ENCODE measurements around the gene ATN1. TPM values are rescaled to one million over a fixed set of nuclear protein-coding genes. Genes with fewer than 3 reads are reported as not detected.

The ATN1 gene
- total RNA-seq, 1 donor from 2014 or later: 37.0 TPM

GRCh38 chr12:6943722-6944380, 16.1 kb downstream of the ATN1 start, which contains the start of the genes C12orf57 and RNU7-1:
TSS of gene C12orf57 (plus strand) at chr12:6944022. CDS start at chr12:6944122, 100 bp downstream.
TSS of gene RNU7-1 (plus strand) at chr12:6943816.
- intact Hi-C loops (cut with micrococcal nuclease): loop anchor here (1.0 to 2.0 kb wide), 9 partner anchors 9 to 169 kb away; partner anchors contain the start of genes C1R, EMG1, LPCAT3 and PHB2

GRCh38 chr12:6944381-6945186, 16.8 kb downstream of the ATN1 start:
- intact Hi-C loops (cut with micrococcal nuclease): loop anchor here (1.0 kb wide), 6 partner anchors 9 to 169 kb away; partner anchors contain the start of genes C1R, EMG1 and PHB2

GRCh38 chr12:6945613-6946012, 17.9 kb downstream of the ATN1 start:
- intact Hi-C loops (cut with micrococcal nuclease): no loop called here

GRCh38 chr12:6946033-6946919, 18.5 kb downstream of the ATN1 start:
- intact Hi-C loops (cut with micrococcal nuclease): no loop called here

- intact Hi-C loops (cut with micrococcal nuclease): no loop called here
These were observed 19.2 kb downstream of the ATN1 start for GRCh38 chr12:6946920-6947374.

DNA sequence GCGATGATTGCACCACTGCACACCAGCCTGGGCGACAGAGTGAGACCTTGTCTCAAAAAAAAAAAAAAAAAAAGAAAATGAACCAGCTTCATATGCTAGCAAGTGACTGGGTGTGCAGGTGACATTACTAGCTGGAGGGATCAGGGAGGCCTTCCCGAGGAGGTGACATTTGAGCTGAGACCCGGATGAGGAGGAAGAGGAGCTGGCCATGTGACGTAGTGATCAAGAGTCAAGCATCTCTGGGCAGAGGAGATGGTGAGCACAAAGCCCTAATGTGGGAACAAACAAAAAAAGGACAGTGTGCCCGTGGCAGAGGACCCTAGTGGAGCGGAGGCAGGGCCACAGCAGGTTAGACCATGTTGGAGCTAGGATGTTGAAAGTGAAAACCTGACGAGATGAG, 19.9 kb downstream of the ATN1 start:
- intact Hi-C loops (cut with micrococcal nuclease): no loop called here

- intact Hi-C loops (cut with micrococcal nuclease): no loop called here
These were observed 21.3 kb downstream of the ATN1 start for GRCh38 chr12:6948873-6949594.

GRCh38 chr12:6950401-6950801, 22.6 kb downstream of the ATN1 start:
- intact Hi-C loops (cut with micrococcal nuclease): no loop called here

DNA sequence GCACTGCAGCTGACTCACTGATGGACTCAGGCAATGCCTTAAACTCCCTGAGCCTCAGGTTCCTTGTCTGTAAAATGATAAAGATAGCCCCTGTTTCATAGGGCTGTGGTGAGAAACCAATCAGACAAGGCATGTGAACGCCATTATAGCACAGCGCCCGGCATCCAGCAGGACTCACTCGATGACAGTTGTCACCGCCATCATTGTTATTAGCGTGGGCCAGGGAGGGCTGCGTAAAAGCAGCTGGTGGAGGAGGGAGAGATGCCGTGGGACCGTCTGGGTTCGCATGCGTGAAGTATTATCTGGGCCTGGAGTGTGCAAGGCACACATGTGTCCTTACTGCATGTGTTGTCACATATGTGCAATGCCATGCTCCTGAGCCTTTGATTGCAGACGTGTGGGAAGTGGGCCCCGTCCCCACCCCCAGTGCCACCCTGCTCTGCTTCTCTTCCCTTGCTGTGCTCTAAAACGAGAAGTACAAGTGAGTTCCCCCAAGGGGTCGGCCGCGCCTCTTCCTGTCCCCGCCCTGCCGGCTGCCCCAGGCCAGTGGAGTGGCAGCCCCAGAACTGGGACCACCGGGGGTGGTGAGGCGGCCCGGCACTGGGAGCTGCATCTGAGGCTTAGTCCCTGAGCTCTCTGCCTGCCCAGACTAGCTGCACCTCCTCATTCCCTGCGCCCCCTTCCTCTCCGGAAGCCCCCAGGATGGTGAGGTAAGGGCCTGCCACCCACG, 23.2 kb downstream of the ATN1 start, which contains the start of gene PTPN6:
Gene PTPN6 (plus strand): TSS at position 546 of the 730 bp plus-strand sequence. CDS start 157 bp downstream, at position 703.
- intact Hi-C loops (cut with micrococcal nuclease): no loop called here

DNA sequence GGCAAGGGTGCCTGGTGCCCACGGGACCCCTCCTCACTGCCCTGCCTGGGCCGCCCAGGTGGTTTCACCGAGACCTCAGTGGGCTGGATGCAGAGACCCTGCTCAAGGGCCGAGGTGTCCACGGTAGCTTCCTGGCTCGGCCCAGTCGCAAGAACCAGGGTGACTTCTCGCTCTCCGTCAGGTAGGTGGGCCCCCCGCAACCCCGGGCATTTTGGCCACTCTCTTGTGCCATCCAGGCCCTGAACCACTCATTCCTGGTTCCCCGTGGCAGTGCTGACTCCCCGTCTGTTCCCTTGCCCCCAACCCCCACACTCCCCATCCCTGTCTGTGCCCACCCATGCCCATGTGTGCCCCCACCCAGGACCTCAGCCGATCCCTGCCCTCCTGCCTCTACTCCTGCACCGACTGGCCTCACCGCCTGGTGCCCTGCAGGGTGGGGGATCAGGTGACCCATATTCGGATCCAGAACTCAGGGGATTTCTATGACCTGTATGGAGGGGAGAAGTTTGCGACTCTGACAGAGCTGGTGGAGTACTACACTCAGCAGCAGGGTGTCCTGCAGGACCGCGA, 23.9 kb downstream of the ATN1 start:
- intact Hi-C loops (cut with micrococcal nuclease): no loop called here

GRCh38 chr12:6952121-6952862, 24.5 kb downstream of the ATN1 start:
- intact Hi-C loops (cut with micrococcal nuclease): no loop called here

GRCh38 chr12:6952863-6953441, 25.2 kb downstream of the ATN1 start:
- intact Hi-C loops (cut with micrococcal nuclease): loop anchor here (1.0 kb wide), 2 partner anchors 8 to 9 kb away; partner anchors contain the start of gene C12orf57

DNA sequence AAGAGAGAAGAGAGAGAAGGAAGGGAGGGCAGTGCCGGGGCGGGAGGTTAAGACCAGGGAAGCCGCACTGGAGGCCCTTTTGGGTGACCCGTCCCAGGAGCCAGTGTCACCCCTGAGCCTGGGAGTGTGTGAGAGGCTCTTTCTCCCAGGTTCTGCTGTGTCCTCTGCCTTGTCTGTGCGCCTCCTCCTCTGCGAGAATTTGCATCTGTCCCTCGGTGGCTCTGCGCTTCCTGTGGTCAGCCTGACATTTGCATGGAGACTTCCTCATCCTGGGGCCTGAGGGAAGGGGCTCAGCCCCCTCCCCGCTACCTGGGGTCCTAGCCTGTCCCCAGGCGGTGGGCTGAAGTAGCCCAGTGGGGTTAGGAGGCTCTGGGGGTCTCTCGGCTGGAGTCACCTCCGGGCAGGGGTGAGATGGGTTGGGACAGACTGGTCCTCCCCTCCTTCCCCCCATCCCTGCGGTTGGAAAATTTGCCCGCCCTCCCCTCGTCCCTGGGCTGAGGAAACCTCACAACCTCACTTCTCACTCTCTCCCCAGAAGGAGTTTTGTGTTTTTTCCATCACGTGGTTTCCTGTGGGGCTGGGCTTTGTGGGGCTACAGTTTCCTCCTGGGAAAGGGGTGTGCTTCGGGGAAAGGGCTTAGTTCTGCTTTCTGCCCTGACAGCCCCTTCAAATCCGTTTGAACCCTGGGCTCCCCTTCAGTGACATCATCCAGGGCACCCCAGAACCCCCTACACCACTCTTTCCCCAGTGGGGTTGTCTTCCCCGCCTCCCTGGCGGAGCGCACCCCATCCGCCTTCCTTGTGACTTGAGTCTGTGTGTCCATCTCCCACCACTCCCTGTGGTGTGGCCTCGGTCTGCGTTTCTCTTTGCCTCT, 25.9 kb downstream of the ATN1 start:
- intact Hi-C loops (cut with micrococcal nuclease): loop anchor here (1.0 kb wide), 2 partner anchors 8 to 9 kb away; partner anchors contain the start of gene C12orf57

DNA sequence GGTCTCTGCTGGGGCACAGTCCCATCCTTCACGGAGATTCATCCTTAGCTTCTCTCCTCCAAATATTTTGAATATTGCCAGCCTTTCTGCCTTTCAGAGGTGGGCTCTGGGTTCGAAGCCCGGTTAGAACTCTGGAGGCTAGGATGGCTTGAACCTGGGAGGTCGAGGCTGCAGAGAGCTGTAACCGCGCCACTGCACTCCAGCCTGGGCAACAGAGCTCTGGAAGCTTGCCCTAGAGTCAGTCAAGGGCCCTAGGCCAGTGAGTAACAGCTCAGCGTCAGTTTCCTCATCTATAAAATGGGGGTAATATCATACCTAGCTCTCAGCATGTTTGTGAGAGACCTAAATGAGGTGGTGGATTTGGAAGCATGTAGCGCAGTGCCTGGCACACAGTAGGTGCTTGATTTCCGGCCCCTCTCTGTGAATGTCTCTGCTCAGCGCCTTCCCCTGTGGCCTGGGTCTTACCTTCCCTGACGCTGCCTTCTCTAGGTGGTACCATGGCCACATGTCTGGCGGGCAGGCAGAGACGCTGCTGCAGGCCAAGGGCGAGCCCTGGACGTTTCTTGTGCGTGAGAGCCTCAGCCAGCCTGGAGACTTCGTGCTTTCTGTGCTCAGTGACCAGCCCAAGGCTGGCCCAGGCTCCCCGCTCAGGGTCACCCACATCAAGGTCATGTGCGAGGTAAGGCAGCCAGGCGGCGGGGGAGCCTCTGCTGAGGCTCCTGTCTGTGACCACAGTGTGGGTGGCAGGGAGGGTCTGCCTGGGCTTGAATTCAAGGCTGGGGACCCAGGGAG, 26.8 kb downstream of the ATN1 start:
- intact Hi-C loops (cut with micrococcal nuclease): no loop called here

GRCh38 chr12:6955108-6956020, 27.6 kb downstream of the ATN1 start:
- intact Hi-C loops (cut with micrococcal nuclease): no loop called here
